HG03575 (cell line): ENCODE measurements around the gene NSUN4.
"Not testable (repeated sequence)": the region's sequence is repeated elsewhere in the genome, so short reads cannot be mapped to it uniquely, and the experiment has no call there.

Experiments
- ATAC-seq: cut with Tn5 transposase; IDR thresholded peaks from one replicate; pipeline ENCODE4 v1.9.1; 2021; ENCODE audit not compliant: unreplicated experiment, insufficient number of reproducible peaks, low FRiP score; ENCODE audit errors: extremely low read depth

The NSUN4 gene

DNA sequence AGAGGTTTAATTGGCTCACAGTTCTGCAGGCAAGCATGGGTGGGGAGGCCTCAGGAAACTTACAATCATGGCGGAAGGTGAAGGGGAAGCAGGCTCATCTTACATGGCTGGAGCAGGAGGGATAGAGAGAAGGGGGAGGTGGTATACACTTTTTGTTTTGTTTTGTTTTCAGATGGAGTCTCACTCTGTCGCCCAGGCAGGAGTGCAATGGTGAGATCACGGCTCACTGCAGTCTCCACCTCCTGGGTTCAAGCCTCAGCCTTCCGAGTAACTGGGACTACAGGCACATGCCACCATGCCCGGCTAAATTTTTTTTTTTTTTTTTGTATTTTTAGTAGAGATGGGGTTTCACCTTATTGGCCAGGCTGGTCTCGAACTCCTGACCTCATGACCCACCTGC, 18.4 kb upstream of the NSUN4 start:
- not testable (repeated sequence) for ATAC-seq

DNA sequence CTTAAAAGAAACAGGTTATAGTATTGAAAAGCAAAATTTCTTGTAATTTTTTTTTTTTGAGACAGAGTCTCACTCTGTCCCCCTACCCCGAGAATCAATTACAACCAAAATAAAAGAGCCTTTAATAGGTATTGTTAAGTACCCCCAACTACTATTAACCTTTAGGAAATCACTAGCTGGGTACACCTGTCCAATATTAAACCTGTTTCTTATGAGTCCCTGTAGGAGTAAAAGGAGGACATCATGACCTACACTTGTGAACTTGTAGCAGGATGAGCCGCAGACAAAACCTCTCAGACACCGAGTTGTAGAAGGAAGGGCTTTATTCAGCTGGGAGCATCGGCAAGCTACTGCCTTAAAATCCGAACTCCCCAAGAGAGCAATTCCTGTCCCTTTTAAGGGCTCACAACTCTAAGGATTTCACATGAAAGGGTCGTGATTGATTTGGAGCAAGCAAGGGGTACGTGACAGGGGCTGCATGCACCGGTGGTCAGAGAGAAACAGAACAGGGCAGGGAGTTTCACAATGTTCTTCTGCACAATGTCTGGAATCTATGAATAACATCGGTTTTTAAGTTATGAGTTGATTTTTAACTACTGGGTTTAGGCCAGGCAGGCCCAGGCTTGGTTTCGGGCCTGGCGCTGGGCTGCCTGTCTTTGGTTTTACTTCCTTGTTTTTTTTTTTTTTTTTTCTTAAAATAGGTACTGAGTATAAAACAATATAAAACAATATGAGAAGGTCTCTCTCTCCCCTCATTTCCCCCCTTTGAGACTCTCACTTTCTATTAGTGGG, 15.1 kb upstream of the NSUN4 start:
- not testable (repeated sequence) for ATAC-seq

GRCh38 chr1:46328182-46328581, 12.4 kb upstream of the NSUN4 start:
- ATAC-seq, result not testable (repeated sequence)

DNA sequence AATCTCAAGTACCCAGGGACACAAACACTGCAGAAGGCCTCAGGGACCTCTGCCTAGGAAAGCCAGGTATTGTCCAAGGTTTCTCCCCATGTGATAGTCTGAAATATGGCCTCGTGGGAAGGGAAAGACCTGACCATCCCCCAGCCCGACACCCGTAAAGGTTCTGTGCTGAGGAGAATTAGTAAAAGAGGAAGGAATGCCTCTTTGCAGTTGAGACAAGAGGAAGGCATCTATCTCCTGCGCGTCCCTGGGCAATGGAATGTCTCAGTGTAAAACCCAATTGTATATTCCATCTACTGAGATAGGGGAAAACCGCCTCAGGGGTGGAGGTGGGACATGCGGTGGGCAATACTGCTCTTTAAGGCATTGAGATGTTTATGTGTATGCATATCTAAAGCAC, 10.8 kb upstream of the NSUN4 start:
- not testable (repeated sequence) for ATAC-seq

- ATAC-seq, result not testable (repeated sequence)
Observed at GRCh38 chr1:46330381-46330780, 10.2 kb upstream of the NSUN4 start.

DNA sequence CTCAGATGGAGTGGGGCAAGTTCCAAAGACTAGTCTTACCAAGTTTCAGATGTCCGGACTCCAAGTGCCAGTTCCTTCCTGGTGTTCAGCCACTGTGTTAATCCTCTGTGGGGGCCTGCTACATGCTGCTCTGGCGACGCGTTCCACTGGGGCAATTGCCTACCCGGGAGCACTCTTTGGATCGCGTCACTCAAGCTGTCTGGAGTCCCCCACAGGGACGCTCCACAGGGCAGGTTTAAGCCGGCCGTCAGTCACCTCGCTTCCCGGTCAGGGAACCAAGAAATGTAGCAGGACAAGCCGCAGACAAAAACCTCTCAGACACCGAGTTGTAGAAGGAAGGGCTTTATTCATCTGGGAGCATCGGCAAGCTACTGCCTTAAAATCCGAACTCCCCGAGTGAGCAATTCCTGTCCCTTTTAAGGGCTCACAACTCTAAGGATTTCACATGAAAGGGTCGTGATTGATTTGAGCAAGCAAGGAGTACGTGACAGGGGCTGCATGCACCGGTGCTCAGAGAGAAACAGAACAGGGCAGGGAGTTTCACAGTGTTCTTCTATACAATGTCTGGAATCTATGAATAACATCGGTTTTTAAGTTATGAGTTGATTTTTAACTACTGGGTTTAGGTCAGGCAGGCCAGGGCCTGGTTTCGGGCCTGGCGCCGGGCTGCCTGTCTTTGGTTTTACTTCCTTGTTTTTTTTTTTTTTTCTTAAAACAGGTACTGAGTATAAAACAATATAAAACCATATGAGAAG, 8.6 kb upstream of the NSUN4 start:
- not testable (repeated sequence) for ATAC-seq

DNA sequence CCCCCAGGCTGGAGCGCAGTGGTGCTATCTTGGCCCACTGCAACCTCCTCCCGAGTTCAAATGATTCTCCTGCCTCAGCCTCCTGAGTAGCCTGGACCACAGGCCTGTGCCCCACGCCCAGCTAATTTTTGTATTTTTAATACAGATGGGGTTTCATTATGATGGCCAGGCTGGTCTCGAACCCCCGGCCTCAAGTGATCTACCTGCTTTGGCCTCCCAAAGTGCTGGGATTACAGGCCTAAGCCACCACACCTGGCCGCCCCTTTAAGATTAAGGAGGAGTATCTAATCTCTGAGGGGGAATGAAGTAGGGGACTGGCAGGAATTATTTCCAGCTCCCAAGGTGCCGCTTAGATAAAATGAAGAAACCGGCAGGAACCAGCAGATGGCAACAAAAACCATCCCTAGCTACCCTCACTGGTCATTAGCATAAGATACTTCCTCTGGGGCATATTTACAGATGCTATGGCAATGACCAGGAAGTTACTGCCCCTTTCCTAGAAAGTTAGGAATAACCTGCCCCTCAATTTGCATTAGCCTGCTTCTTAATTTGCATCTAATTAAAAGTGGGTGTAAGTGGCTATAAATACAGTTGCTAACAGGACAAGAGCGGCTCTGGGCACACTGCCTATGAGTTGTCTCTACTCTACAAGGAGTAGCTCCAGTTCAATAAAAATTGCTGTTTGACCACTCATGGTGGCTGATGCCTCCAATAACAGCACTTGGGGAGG, 7.1 kb upstream of the NSUN4 start:
- ATAC-seq, result no peak

DNA sequence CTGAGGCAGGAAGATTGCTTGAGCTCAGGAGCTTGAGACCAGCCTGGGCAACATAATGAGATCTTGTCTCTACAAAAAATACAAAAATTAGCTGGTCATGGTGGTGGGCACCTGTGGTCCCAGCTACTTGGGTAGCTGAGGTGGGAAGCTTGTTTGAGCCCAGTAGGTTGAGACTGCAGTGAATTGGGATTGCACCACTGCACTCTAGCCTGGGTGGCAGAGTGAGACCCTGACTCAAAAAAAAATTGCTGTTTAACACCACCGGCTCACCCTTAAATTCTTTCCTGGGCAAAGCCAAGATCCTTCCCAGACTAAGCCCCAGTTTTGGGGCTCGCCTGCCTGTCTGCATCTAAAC, 6.6 kb upstream of the NSUN4 start:
- no peak for ATAC-seq

GRCh38 chr1:46335081-46335480, 5.5 kb upstream of the NSUN4 start:
- ATAC-seq, result no peak

DNA sequence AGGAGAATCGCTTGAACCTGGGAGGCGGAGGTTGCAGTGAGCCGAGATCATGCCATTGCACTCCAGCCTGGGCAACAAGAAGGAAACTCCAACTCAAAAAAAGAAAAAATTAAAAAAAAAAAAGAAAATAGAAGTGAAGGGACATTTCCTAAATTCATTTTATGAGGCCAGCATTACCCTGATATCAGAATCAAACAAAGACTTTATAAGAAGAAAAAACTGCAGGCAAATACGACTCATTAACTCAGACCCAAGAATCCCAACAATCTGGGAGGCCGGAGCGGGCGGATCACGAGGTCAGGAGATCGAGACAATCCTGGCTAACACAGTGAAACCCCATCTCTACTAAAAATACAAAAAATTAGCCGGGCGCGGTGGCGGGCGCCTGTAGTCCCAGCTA, 3.2 kb upstream of the NSUN4 start:
- not testable (repeated sequence) for ATAC-seq

DNA sequence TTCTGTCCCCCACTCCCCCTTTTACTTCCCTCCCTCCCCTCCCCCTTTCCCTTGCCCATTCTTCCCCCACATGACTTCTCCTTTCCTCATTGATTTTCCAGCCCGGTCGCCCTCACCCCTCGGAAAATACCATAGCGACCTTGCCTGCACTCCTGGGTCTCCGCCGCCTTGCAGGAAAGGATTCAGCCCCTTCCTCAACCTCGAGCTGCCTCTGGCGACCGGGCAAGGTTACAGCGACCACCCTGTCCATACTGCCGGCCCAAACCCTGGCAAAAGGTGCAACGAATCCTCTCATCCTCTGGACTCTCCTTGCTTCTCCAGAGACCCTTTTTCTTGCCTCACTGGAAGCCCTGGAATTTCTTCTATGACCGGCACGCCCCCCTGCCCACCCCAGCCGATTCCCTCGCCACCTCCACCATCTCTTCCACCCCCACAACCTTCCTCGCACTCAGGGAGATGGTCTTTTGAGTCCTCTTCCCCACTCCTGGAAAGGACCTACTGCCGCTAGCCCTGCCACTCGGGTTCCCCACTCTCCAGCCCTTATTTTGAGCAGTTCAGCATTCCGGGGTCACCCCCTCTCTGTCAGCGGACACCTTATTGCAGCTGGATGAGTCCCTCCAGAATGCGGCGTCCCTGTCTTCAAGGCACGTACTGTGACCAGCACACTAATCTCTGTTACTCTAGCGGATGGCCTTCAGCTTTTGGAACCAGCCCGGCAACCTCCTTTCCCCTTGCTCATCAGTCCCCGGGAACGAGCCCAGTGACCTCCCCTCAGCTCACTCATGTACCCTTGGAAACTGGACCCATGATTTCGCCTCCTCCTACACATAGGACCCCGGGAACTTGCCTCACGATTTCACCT, 846 bp downstream of the NSUN4 start:
- ATAC-seq, result no peak

DNA sequence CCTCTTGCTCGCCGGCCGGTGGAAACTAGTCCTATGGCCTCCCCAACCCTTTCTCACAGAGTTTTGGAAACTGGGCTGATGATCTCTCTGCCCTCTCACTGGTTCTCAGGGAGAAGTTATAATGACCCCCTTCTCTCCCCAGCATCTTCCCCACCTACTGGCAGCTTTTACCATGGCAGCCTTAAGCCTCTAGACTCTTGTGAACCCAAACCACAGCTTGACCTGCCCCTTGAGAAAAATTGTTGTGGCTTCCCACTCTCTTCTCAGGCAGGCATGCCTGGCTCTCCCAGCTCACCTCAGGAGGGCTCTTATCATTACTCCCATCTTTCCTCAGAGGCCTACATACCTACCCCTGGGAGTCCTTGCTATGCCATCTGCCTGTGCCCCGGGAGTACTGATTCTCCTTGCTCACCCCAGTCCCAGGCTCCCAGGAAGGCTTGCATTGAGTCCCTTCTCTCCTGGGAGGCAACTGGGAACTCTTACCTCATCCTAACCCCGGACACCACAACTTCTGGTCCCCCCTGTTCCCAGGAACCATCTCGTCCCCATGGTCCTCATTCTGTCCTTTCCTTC, 1.6 kb downstream of the NSUN4 start:
- no peak for ATAC-seq

DNA sequence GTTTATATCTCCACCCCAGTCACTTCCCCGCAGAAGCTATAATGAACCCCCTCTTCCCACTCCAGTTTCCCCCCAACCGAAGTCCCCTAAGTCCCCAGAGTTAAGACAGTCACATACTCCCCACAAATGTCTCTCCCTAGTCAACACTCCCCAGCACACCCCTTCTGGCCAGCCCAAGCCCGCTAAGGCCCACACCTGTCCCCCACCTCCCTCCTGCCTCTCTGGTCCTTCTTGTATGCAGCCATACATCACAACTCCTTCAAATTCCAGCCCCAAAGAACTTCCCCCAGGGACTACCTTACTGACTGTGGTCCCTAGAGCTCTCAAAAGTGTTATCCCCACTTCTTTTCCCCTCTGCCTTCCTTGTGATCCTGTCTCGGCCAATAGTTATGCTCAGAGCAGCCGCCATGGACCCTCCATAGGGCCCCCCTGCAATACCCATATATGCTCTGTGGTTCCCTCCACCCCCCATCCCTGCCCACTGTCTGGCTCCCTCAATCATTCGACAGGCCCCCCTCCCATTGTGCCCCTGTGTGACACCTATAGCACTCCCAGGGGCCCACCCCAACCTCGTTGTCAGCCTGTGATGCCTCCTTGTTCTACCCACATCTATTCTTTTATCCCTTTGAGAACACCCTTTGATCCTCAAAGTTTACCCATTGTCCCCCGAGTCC, 2.2 kb downstream of the NSUN4 start:
- no peak for ATAC-seq

- ATAC-seq, result no peak
Observed at GRCh38 chr1:46343351-46343695, 2.7 kb downstream of the NSUN4 start.

- ATAC-seq, result no peak
Observed at GRCh38 chr1:46343705-46344104, 3.1 kb downstream of the NSUN4 start.

DNA sequence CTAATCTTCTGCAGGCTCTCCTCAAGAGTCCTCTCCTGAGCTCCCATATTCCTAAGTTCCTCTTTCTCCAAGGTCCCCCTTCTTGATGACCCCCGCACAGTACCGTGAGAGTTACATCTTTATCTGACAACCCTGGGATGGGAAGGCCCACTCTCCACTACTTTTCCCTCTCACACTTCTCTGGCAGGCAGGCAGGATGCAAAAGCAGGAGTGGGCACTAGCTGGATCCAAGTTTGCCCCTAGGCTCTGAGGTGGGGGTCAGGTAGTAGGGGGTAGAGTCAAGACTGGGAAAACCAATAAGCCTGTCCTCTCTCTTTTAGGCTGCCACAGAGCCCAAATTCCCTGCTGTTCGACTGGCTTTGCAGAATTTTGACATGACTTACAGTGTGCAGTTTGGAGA, 3.9 kb downstream of the NSUN4 start:
- no peak for ATAC-seq

GRCh38 chr1:46345281-46345680, 4.7 kb downstream of the NSUN4 start:
- no peak for ATAC-seq

- no peak for ATAC-seq
Observed at GRCh38 chr1:46352363-46352762, 11.8 kb downstream of the NSUN4 start.
